HUDEP-2 (cell line): ENCODE measurements around the gene TNRC6B.
"Not testable (repeated sequence)": the region's sequence is repeated elsewhere in the genome, so short reads cannot be mapped to it uniquely, and the experiment has no call there.

ENCODE experiments used
- DNase-seq, 76 experiments: peaks; one replicate each; lab custom pipeline; 2025; ENCODE audit not compliant: unreplicated experiment in 76 of 76; lab: John Stamatoyannopoulos, UW

TNRC6B gene

DNA sequence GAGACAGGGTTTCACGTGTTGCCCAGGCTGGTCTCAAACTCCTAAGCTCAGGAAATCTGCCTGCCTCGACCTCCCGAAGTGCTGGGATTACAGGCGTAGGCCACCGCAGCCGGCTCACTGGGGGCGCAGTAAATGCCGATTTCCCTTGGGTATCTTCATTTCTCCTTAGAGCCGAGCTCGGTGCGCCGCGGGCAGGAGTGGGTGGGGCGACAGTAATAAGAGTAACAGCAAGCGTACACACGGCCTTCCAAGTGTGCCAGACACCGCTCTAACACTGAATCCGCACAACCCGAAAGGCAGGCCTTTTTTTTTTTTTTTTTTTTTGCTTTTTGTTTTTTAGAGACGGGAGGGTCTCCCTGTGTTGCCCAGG lies 168.1 kb downstream of the TNRC6B start:
- peak in 50 of 76 experiments; percentile 9 to 77 (median 40) for DNase-seq

DNA sequence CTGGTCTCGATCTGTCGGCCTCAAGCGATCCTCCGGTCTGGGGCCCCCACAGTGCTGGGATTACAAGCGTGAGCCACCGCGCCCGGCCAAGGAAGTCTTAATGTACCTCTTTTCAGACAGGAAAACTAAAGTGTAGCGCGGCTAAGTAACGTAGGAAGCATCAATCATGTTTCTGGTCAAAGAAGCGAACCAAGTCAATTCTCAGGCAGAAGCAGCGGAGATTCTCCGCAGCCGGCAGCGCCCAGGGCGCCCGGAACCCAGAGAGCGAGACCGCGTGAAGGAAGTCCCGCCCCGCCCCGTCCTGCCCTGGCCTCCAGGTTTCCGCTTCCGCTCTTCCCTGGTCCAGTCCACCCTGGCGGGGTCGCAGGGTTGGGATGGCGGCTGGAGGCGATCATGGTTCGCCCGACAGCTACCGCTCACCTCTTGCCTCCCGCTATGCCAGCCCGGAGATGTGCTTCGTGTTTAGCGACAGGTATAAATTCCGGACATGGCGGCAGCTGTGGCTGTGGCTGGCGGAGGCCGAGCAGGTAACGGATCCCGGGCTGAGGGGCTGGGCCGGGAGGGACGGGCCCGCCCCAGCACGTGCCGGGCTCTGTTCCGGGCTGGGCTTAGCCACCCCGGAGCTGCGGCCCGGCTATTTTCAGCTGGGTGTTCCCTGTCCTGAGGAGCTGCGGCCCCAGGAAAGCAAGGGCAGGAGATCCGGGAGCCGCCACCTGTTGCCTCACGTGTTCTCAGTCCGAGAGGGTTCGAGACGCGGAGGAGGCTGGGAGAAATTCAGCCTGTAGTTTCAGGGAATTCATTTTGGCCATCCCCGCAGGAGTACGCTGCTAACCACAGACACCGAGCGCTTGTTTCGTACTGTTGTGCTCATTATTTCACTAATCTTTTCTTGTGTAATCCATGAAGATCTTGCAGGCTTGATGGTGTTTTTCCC lies 168.7 kb downstream of the TNRC6B start, which contains the start of gene ADSL:
Gene ADSL (plus strand): TSS at position 316 of the 934 bp plus-strand sequence. CDS start 59 bp downstream, at position 375.
- DNase-seq = peak in 73 of 76 experiments; percentile 27 to 97 (median 73)

DNA sequence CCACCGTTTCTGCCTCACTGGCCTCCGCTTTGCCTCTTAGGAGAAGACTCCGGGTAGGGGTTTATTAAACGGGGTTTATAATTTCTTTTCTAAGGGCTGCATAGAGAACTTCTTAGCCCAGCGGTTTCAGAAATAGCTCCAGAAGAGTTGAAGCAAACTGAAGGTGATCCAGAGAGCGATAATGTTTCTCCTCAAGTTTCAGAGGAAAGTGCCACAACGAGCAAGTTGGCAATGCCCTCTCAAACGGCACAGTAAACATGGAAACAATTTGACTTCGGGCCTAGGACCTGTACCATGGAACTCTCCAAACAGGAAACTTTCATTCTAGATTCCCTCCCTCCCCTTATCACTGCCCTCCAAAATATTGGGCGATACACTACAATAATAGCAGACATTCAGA lies 169.6 kb downstream of the TNRC6B start:
- DNase-seq = peak in 1 of 76 experiments; percentile 22

- DNase-seq = peak in 54 of 76 experiments; percentile 7 to 63 (median 32)
Observed at GRCh38 chr22:40348025-40348658, 170.4 kb downstream of the TNRC6B start.

GRCh38 chr22:40352763-40353162 lies 175.0 kb downstream of the TNRC6B start:
- DNase-seq = no peak

- DNase-seq = no peak
Observed at GRCh38 chr22:40361100-40361499, 183.4 kb downstream of the TNRC6B start.

GRCh38 chr22:40363059-40363458 lies 185.3 kb downstream of the TNRC6B start:
- DNase-seq = no peak

GRCh38 chr22:40364431-40364830 lies 186.7 kb downstream of the TNRC6B start:
- no peak for DNase-seq

GRCh38 chr22:40366068-40366467 lies 188.3 kb downstream of the TNRC6B start:
- DNase-seq = no peak

DNA sequence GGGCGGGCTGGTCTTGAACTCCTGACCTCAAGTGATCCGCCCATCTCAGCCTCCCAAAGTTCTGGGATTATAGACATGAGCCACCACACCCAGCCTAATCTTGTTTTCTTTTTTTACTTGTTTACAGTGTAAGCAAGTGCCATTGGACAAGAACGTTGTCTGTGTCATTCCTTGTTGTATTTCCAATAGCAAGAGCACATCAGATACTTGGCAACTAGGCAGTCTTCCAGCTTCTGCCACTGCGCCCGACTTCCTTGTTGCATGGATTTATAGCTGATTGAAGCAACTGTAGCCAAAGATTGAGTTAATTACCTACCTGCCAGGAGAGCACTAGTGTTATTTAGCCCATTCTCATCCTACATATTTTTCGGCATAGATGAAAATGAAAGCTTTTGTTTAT lies 189.6 kb downstream of the TNRC6B start:
- no peak for DNase-seq

GRCh38 chr22:40368016-40368415 lies 190.3 kb downstream of the TNRC6B start:
- no peak for DNase-seq

DNA sequence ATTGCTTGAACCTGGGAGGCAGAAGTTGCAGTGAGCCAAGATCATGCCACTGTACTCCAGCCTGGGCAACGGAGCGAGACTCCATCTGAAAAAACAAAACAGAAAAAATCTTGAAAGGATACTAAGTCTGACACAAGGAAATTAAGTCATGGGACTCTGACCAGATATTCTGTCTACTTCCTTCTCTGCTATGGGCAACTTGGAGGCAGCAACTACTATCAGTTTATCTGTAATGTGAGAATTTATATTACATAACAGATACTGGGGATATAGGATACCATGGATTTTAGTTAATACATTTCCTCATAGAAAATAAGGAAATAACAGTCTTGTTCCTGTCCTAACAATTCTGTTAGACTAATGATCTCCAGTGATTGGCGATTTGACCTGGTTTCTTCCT lies 191.1 kb downstream of the TNRC6B start:
- no peak for DNase-seq

DNA sequence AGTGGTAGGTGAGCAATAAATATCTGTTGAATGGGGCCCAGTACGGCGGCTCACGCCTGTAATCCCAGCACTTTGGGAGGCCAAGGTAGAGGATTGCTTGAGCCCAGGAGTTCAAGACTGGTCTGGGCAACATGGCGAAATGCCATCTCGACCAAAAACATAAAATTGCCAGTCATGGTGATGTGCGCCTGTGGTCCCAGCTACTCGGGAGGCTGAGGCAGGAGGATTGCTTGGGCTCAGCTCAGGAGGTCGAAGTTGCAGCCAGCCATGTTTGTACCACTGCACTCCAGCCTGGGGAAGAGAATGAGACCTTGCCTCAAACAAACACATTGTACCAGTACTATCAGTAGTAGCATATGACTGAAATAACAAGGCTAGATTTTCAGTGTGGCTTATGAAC lies 196.8 kb downstream of the TNRC6B start:
- no peak for DNase-seq

DNA sequence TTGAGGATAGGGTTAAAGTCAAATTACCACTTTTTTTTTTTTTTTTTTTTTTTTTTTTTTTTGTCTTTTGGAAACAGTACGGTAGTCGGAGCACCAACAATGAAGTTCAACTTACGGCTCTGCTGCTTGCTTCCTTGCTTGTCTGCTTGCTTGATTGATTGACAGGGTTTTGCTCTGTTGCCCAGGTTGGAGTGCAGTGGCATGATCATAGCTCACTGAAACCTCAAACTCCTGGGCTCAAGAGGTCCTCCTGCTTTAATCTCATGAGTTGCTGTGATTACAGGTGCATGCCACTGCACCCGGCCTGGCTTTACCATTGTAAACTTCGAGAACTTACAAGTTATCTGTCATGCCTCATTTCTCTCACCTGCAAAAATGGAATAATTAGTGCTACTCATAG lies 198.4 kb downstream of the TNRC6B start:
- no peak for DNase-seq

GRCh38 chr22:40377931-40378330 lies 200.2 kb downstream of the TNRC6B start:
- DNase-seq = no peak

- DNase-seq = not testable (repeated sequence)
Observed at GRCh38 chr22:40378448-40378847, 200.7 kb downstream of the TNRC6B start.

DNA sequence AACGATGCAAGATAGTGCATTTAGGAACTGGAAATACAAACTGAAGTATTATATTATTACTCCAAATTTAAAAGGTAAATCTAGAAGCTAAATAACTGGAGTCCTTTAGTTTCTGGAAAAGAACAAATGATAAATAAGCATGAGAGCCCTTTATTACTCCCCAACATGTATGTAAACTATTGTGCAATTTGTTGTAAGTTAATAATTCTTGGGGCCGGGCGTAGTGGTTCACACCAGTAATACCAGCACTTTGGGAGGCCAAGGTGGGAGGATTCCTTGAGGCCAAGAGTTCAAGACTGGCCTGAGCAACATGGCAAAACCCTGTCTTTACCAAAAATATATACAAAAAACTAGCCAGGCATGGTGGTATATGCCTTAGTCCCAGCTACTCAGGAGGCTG lies 203.7 kb downstream of the TNRC6B start:
- DNase-seq = no peak

GRCh38 chr22:40383905-40384304 lies 206.2 kb downstream of the TNRC6B start:
- no peak for DNase-seq

- DNase-seq = no peak
Observed at GRCh38 chr22:40385036-40385782, 207.5 kb downstream of the TNRC6B start.
